HG03571 (cell line): ENCODE results near the gene SEMA6D.

ENCODE experiments used
- ATAC-seq: cut with Tn5 transposase; IDR thresholded peaks from one replicate; pipeline ENCODE4 v1.9.1; 2021; ENCODE audit not compliant: unreplicated experiment

Gene SEMA6D

GRCh38 chr15:47819158-47819557 lies 101.9 kb downstream of the SEMA6D start:
- ATAC-seq = no peak

GRCh38 chr15:47820057-47820746 lies 102.9 kb downstream of the SEMA6D start:
- no peak for ATAC-seq

- no peak for ATAC-seq
Observed at GRCh38 chr15:47820747-47821319, 103.5 kb downstream of the SEMA6D start.

- ATAC-seq = no peak
Observed at GRCh38 chr15:47822048-47822447, 104.7 kb downstream of the SEMA6D start.
